ENCODE measurements around the gene FZD10.

The FZD10 gene

GRCh38 chr12:130202201-130202600, 39.9 kb downstream of the FZD10 start:
- no peak for DNase-seq (ENCODE audit: low read depth in 2 of 2, low spot score in 1 of 2)

GRCh38 chr12:130203151-130203550, 40.9 kb downstream of the FZD10 start:
- no peak for DNase-seq (ENCODE audit: low read depth in 2 of 2, low spot score in 1 of 2)

GRCh38 chr12:130204541-130204953, 42.3 kb downstream of the FZD10 start:
- no peak for DNase-seq (ENCODE audit: low read depth in 2 of 2, low spot score in 1 of 2)

- DNase-seq (ENCODE audit: low read depth in 2 of 2, low spot score in 1 of 2), result no peak
These were observed 43.2 kb downstream of the FZD10 start for GRCh38 chr12:130205495-130205894.

GRCh38 chr12:130212384-130212989, 50.2 kb downstream of the FZD10 start:
- DNase-seq (ENCODE audit: low read depth in 2 of 2, low spot score in 1 of 2), result no peak

GRCh38 chr12:130213249-130213648, 51.0 kb downstream of the FZD10 start:
- no peak for DNase-seq (ENCODE audit: low read depth in 2 of 2, low spot score in 1 of 2)

- DNase-seq (ENCODE audit: low read depth in 2 of 2, low spot score in 1 of 2), result no peak
These were observed 52.6 kb downstream of the FZD10 start for GRCh38 chr12:130214686-130215395.
